Stimulated activated CD8-positive, alpha-beta memory T cell treated with anti-CD3 and anti-CD28 coated beads, Interleukin-15, amount 100 ng/mL, for 24 hours (primary cell): ENCODE data around the gene OPCML.
A peak's percentile ranks its signal among the peaks of the same experiment; 100 is the strongest.

Experiments used
- DNase-seq: peaks from one replicate; pipeline ENCODE4 v3.0.0-alpha.2; 2020; ENCODE audit warnings: low read depth

OPCML gene

GRCh38 chr11:133133606-133134005 lies 398.7 kb downstream of the OPCML start:
- no peak for DNase-seq

- DNase-seq: no peak
Observed at GRCh38 chr11:133133050-133133449, 399.3 kb downstream of the OPCML start.

- DNase-seq: no peak
Observed at GRCh38 chr11:133127741-133128140, 404.6 kb downstream of the OPCML start.

GRCh38 chr11:133123796-133124195 lies 408.5 kb downstream of the OPCML start:
- DNase-seq: no peak

GRCh38 chr11:133123366-133123765 lies 408.9 kb downstream of the OPCML start:
- no peak for DNase-seq

- DNase-seq: no peak
Observed at GRCh38 chr11:133122256-133122655, 410.0 kb downstream of the OPCML start.

GRCh38 chr11:133118563-133119268 lies 413.6 kb downstream of the OPCML start:
- no peak for DNase-seq

GRCh38 chr11:133115099-133115498 lies 417.2 kb downstream of the OPCML start:
- no peak for DNase-seq

GRCh38 chr11:133107763-133108162 lies 424.5 kb downstream of the OPCML start:
- no peak for DNase-seq

GRCh38 chr11:133107136-133107535 lies 425.2 kb downstream of the OPCML start:
- DNase-seq: no peak

GRCh38 chr11:133106417-133106816 lies 425.9 kb downstream of the OPCML start:
- DNase-seq: no peak

- no peak for DNase-seq
Observed at GRCh38 chr11:133104009-133104744, 428.1 kb downstream of the OPCML start.

- no peak for DNase-seq
Observed at GRCh38 chr11:133096981-133097380, 435.3 kb downstream of the OPCML start.

GRCh38 chr11:133086518-133086917 lies 445.8 kb downstream of the OPCML start:
- DNase-seq: no peak

GRCh38 chr11:133082841-133083488 lies 449.3 kb downstream of the OPCML start:
- peak; percentile 55 for DNase-seq

GRCh38 chr11:133082453-133082781 lies 449.9 kb downstream of the OPCML start:
- no peak for DNase-seq

- DNase-seq: no peak
Observed at GRCh38 chr11:133081730-133082452, 450.4 kb downstream of the OPCML start.

GRCh38 chr11:133081020-133081419 lies 451.3 kb downstream of the OPCML start:
- DNase-seq: no peak

GRCh38 chr11:133078591-133079404 lies 453.5 kb downstream of the OPCML start:
- no peak for DNase-seq

- no peak for DNase-seq
Observed at GRCh38 chr11:133078012-133078411, 454.3 kb downstream of the OPCML start.

GRCh38 chr11:133075351-133075750 lies 456.9 kb downstream of the OPCML start:
- no peak for DNase-seq
